ENCODE measurements around the gene ZNF521. TPM values are rescaled to one million over a fixed set of nuclear protein-coding genes. Genes with fewer than 3 reads are reported as not detected.

Gene ZNF521
- total RNA-seq, 1 donor from 2014 or later, result 2.0 TPM

GRCh38 chr18:25298853-25299274 lies 53.1 kb downstream of the ZNF521 start:
- DNase-seq (ENCODE audit: low read depth), result peak; percentile 76
- TF ChIP-seq CTCF (conservative IDR thresholded peaks at IDR 0.05; ENCODE audit: low read depth, low read length), result no peak
- no peak overlapping the region for H3K4me3 ChIP-seq (ENCODE audit: low read depth, low read length)

- H3K4me3 ChIP-seq (ENCODE audit: low read depth, low read length), result no peak overlapping the region
- DNase-seq (ENCODE audit: low read depth), result no peak
- no peak for TF ChIP-seq CTCF (conservative IDR thresholded peaks at IDR 0.05; ENCODE audit: low read depth, low read length)
These were observed 56.3 kb downstream of the ZNF521 start for GRCh38 chr18:25295624-25296138.

- no peak overlapping the region for H3K4me3 ChIP-seq (ENCODE audit: low read depth, low read length)
- DNase-seq (ENCODE audit: low read depth), result no peak
- no peak for TF ChIP-seq CTCF (conservative IDR thresholded peaks at IDR 0.05; ENCODE audit: low read depth, low read length)
These were observed 60.8 kb downstream of the ZNF521 start for GRCh38 chr18:25291150-25291549.

GRCh38 chr18:25289001-25289631 lies 62.9 kb downstream of the ZNF521 start:
- peak; percentile 41 for DNase-seq (ENCODE audit: low read depth)
- no peak for TF ChIP-seq CTCF (conservative IDR thresholded peaks at IDR 0.05; ENCODE audit: low read depth, low read length)
- no peak overlapping the region for H3K4me3 ChIP-seq (ENCODE audit: low read depth, low read length)

GRCh38 chr18:25288340-25288938 lies 63.5 kb downstream of the ZNF521 start:
- TF ChIP-seq CTCF (conservative IDR thresholded peaks at IDR 0.05; ENCODE audit: low read depth, low read length), result no peak
- no peak overlapping the region for H3K4me3 ChIP-seq (ENCODE audit: low read depth, low read length)

GRCh38 chr18:25287106-25287505 lies 64.9 kb downstream of the ZNF521 start:
- H3K4me3 ChIP-seq (ENCODE audit: low read depth, low read length), result no peak overlapping the region
- DNase-seq (ENCODE audit: low read depth), result no peak
- no peak for TF ChIP-seq CTCF (conservative IDR thresholded peaks at IDR 0.05; ENCODE audit: low read depth, low read length)

More at GRCh38 chr18:25288340-25288938, 63.5 kb downstream of the ZNF521 start:
- no peak for DNase-seq (ENCODE audit: low read depth)

Data from epithelial cell of proximal tubule (primary cell).